ENCODE data around the gene ITGA5.

Gene ITGA5

DNA sequence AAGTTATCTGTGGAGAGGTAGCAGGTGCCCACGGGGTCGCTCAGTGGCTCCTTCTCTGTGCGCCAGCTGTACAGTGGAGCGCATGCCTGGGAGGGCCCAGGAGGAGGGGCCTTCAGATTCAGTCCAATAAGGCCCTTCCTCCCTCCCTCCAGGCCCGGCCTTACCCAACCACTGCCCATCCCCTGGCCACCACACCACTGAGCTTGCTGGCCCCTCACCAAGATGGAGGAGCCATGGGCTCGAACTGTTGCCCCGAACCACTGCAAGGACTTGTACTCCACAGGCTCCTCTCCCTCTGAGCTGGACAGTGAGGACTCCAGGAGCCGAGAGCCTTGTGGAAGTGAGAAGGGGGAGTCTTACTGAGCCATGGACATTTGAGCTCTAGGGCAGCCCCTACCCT lies 9.8 kb downstream of the ITGA5 start:
- no peak for DNase-seq

DNA sequence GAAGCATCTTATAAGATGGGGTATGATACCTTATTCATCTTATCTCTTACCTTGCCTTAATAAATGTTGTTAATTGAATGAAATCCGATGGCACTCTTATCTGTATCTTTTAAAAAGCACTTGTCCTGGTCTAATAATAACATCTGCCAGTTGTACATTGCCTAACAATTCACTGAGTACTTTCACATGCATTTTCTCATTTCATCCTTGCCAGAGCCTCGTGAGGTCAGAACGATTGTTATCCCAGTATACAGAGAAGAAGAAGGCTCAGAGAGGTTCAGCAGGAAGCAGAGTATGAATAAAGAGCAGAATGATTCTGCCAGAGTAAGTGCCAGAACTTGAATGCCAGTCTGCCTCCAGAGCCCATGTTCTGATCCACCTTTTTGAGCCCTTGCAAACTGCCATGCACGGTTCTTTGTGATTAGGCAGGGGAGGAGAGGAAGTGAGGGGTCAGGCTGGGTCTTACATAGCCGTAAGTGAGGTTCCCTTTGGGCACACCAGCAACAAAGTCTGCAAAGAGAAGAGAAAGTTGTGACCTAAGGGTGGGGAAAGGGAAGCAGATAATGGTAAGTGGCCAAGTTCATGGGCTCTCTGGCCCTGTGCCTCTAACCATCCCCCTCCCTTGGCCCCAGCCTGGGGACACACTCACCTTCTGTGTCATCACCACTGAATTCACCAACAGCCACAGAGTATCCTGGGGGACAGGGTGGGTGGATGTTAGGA lies 11.7 kb downstream of the ITGA5 start:
- no peak for DNase-seq

DNA sequence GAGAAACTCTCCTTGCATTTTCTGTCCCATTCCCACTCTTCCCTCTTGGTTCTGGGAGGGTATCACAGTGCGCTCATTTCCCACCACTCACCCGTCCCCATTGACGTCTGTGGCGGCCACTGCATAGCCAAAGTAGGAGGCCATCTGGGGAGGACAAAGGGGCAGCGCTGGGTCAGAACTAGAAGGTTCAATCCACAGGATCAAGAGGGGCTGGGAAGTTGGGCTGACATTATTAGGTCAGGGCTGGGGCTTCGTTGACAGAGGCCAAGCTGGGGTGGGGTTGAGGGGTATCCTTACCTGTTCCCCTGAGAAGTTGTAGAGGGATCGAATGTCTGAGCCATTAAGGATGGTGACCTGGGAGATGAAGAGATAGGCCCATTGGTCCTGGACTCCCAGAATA lies 13.5 kb downstream of the ITGA5 start:
- DNase-seq: no peak

DNA sequence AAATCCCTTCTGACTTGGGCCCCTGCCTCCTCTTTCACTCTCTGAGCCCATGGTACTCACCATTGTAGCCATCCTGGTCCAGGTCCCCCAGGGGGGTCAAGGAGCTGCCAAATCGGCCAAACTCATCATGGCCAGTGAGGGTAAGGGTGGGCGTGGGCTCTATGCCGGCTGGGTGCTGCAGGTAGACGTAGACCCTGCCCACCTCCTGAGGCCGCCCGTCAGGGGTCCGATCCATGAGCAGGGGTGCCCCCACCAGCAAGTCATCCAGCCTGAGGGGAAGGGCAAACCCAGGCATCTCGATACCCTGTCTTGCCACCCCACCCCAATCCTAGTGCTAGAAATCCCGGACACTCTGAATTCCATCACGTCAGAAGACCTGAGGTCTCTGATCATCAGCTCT lies 14.0 kb downstream of the ITGA5 start:
- no peak for DNase-seq

DNA sequence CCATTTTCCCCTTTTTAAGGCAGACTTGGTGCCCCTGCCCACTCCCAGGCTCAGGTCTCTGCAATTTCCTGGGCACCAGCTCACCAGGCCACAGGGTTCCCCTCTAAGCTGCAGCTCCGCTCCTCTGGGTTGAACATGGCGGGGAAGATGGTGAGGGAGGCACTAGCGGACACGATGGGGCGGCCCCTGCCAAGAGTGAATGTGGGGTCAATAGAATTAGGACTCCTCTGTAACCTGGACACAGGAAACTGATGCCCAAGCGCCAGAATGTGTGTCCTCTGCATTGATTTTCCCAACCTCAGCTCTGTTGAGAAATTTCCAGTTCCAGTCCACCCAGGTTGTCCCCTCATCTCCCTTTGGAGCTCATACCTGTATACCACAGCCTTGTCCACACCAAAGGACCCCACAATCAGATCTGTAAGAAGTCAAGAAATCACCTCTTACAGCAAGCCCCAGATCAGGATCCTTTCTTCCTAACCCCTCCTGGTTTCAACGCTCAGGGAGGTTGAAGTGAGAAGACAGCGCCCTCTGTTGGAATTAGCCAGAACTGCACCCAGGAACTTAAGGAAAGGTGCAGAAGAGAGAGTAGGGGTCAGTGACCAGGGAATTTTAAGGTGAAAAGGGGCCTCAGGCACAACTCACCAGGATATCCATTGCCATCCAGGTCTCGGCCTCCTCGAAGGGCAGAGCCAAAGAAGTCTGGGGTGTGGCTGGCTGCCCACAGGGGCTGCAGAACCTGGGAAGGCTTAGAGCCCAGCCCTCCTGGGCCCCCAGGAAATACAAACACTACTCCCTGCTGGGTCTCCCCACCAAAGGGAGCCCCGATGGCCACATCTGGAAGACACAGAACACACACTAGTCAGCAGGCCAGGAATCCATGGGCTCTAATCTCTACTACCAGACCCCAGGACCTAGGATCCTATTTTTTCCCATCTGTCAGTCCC lies 14.7 kb downstream of the ITGA5 start:
- DNase-seq: peak; percentile 59

DNA sequence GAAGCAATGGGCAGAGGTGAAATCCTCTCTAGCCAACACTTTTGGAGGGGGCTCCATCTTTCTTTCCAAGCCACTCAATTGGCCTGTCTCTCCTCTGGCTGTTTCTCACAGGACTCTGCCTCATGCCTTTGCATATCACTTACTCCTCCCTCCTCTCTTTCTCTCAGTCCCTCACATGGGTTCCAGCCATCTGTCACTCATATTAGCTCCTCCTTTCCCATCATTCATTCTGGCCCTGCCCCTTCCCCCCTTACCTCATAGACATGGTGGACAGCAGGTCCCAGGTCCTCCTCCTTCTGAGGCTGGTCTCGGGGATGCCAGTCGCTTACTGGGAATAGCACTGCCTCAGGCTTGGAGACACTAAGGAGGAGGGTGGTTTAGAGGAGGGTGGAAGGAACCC lies 17.9 kb downstream of the ITGA5 start:
- DNase-seq: no peak

DNA sequence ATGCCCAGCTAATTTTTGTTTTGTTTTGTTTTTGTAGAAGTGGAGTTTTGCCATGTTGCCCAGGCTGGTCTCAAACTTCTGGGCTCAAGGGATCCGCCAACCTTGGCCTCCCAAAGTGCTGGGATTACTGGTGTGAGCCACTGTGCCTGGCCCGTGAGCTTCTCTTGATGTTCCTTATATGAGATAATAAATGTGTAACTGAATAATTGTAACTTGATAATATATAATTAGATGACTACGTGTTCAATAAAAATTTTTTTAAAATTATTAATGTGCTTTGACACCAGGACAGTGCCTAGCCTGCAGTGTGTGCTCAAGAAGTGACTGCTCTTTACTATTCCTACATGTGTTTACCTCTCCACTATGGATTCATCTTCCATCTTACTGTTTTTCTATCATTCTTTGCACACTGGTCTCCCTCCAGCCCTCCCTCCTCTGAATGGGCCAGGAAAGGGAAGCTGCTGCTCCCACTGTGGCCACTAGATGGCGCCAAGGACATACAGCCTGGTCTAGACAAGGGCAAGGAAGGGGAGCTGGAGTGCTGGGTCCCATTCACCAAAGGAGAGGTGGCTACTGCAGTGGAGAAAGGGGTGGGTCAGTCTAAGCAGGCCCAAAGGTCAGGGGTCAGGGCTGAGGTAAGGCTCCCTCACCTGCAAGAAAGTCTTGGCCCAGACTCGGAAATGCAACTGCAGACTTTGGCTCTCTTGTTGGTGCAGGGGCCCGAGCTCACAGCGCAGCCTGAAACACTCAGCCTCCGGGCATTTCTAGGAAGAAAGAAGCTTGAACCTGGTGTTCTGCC lies 19.9 kb downstream of the ITGA5 start:
- DNase-seq: peak; percentile 79

DNA sequence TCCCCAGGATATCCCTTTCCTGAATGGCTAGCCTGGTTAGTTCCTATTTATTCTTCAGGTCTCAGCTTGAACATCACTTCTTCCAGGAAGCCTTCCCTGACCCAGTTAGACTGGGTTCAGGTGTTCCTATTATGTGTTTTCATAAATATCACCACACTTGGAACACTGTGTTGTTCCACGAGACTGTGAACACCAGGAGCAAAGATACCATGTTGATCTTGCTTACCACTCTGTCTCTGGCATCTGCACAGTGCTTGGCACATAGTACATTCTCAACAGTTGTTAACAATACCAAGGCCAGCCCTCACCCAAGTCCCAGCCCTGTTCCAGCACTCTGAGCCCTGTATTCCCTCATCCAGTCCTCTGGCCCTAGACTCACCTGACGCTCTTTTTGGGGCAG lies 20.8 kb downstream of the ITGA5 start:
- DNase-seq: no peak

DNA sequence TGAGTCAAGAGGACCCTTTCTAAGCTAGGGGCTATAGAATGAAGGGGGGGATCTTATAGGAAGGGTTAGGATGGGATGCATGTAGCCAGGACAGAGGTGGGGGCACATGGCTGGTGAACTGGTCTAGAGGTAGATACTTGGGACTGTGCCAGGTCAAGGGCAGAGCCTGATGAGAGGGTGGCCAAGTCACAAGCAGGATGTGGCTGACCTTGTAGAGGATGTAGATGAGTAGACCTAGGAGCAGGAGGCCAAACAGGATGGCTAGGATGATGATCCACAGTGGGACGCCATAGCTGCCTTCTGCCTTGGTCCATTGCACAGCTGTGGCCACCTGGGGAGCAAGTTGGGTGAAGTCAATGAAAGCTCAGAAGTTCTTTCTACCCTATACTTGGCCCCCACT lies 21.9 kb downstream of the ITGA5 start:
- DNase-seq: no peak

DNA sequence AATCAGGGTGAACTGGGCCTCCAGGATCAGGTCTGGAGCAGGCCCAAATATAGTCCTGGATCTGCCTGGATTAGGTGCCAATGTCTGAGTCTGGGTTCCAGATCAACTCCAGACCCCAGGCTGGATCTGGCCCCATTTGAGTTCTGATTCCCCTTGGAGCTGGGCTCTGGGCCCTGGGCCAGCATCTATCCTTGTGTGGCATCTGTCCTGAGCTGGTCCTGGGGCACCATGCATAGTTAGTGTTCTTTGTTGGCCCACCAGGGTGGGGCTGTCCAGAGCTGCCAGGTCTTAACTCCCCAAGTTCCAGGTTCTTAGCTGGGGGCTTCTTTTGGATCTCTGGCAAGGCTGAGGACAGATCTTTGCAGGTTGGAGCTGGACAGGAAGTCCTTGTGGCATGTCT lies 23.5 kb downstream of the ITGA5 start:
- DNase-seq: no peak

DNA sequence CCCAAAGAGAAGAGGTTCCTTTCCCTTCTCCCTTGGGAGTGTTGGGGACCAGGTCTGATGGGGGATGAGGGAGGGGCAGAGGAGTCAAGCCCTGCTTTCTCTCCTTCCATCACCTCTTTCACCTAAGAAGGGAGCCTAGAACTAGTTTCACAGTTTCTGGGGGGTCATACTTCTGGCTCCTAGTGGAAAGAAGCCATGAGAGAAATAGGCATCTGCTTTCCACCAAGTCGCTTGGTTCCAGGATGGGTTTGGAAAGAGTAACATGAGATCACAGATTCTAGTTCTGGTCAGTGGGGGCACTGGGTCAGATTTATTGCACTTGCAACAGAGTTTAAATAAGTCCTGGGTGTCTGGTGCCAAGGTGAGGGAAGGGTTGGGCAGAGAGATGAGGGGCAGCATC lies 24.1 kb downstream of the ITGA5 start:
- DNase-seq: no peak

DNA sequence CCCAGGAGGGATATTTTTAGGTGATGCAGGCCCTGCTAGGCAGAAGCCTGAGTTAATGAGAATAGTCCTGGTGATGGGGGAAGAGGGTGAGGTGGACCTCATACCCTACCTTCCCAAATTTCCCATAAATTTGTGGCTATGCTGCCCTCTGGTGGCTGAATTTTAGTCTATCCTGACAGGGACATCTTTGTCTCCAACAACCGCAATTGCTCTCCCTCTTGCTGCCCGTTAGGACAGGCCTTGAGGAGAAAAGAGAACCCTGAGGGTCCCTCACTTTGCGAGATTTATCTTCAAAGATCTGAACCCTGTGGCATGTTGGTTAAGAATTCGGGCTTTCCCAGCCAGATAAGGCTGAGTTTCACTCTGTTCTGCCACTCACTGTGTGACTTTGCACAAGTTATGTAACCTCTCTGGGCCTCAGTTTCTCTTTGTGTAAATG lies 24.8 kb downstream of the ITGA5 start:
- DNase-seq: peak; percentile 82

DNA sequence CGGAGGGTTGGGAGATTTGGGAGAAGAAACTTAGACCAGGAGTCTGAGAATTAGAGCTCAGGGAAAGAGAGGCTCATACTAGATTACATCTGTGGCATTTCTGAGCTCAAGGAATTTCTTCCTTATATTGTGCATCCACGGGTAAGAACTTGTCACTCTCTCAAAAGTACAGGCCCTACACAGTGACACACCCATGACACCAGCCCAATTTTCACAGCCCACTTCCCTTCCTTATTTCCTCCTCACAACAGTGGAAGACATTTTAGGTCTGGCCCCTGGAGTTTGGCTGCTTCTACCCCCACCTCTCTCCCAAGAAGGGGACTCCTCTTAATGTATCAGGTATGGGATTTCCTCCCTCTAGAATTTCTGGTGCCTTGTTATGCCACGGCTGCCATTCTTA lies 25.3 kb downstream of the ITGA5 start:
- no peak for DNase-seq

DNA sequence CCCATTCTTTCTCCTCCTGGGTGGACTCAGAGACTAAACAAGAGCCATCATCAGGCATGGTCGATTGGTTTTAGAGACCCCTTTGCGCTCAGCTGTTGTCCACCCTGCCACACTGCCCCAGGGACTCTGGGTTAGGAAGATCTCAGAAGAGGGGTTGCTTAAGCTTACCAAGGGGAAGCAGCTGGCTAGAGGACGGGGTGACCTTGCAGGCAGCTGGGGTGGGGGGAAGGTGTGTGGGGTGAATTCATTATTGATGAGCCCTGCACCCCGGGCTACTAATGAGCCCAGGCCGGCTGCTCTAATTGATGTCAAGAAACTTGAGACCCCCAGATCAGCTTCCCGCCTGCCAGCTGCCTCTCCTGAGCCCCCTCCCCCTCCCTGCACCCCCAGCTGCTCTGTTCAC lies 25.9 kb downstream of the ITGA5 start:
- DNase-seq: no peak

DNA sequence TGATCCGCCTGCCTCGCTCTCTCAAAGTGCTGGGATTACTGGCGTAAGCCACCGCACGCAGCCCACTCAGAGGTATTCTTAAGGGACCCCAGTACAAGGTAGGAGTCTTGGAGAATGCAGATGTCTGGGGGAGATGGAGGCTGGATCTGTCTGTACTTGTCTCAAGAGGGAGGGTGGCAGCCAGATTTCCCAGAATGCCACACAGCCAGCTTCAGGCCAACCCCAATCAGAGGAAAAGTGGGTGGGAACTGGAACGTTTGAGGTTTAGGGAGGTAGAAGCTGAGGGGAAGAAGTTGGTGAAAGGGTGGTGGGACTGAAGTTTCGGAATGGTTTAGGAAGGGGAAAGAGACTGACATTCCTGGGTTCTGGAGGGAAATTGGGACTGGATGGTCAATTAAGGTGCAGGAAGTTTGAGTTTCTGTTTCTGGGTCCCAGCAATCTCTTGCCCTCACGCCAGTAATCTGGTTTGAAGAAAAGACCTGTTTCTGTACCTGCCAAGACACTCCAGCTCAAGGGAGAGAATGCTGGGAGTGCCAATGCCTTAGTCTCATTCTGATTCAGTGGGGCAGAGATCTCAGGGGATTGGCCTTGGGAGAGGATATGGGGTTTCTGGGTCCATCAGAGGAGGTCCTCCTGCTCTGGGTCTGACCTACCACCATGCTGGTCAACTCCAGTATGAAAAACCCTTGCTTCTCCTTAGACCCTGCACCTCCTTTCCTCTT lies 26.4 kb downstream of the ITGA5 start:
- no peak for DNase-seq

DNA sequence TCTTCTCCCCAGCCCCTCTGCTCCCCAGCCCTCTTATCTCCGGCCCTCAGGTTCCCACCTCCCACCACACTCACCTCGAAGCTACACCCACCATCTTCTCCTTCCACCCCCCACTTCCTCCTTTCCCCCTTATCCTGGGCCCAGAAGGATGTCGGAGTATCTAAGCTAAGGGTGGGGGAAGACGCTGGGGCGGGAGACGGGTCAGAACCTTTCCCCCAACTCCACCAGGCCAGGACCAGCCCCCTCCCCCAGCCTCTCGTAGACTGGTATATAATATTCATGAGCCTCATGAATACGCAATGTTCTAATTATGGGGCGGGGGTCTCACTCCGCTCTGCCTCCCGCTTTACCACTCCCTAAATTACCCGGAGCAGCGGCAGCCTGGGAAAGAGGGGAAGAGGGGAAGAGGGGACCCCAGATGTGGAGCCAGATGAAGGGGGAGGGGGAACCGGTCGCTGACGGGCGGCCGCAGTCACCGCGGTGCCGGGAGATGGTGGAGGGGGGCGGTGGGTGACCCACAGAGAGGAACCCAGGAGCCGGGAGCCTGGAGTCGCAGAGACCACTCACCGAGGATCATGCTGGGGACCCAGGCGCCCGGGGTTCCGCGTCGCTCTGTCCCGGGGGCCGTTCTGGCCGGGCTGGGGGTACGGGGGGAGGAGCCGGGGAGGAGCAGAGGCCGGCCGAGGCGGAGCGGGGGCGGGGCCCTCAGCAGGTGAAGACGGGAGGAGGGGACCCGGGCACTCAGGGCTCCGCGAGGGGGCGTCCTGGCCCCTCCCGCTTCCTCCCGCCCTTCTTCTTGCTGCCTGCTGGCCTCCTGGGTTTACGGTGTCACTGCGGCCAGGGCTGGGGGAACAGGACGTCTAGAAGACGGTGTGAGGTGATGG lies 28.2 kb downstream of the ITGA5 start:
- peak; percentile 64 for DNase-seq

DNA sequence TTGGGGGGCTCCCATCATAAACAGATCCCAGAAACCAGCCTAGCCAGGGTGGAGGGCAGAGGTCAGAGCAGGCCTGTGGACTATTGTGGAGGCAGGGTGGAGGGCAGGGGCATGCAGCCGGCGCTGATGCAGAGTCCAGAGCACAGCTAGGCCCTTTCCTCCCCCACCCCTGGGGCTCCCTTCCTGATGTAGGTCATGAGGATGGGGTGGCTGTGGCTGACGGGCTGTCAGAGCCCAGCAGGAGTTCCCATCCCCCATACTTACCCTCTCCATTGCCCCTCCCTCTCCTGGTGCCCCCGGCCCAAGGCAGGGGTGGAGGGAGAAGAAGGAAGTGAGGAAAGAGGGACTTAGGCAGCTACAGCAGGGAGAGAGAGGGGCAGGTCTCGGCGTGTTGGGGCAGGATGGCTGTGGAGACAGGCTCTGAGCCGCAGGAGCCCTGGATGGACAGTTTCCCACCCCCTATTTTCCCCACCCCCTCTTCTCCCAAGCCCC lies 28.8 kb downstream of the ITGA5 start:
- no peak for DNase-seq

DNA sequence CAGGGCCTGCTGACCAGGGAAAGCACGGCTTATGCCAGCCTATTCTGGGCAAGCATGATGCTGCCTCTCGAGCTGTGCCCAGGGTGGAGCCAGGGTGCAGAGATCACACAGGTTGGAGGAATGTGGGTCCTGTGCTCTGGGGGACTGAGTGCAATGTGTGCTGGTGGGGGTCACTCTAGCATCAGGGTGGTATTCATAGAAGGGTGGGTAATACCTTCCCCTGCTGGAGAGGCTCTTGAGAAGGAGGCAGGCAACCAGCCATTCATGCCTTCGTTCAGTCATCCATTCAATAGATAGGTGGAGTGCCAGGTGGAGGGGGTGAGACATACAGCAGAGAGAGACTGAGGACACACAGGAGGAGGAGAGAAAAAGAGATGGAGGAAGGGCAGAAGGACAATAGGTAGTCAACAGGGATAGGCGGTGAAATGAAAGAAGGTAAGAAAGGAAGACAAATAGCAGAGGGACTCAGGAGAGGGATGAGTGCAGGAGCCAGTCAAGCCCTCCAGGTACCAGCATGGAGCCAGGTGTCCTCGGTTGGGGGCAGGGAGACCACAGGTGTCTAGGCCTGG lies 29.4 kb downstream of the ITGA5 start:
- no peak for DNase-seq

DNA sequence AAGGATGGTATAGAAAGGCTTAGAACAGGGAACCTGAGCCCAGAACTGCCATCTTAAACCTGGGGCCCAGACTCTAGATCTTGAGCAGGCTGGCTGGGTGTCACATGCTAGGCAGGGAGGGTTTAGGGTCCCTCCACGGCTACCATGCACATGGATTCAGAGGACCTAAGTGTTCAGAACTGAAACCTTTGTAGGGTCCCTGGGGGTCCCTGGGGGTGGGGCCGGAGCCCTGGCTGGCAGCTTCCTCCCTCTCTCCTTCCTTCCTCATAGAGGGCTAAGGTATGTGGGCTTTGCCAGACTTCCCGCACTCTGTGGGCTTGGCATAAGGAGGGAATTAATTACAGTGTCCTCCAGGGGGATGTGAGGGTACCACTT lies 29.9 kb downstream of the ITGA5 start:
- no peak for DNase-seq

DNA sequence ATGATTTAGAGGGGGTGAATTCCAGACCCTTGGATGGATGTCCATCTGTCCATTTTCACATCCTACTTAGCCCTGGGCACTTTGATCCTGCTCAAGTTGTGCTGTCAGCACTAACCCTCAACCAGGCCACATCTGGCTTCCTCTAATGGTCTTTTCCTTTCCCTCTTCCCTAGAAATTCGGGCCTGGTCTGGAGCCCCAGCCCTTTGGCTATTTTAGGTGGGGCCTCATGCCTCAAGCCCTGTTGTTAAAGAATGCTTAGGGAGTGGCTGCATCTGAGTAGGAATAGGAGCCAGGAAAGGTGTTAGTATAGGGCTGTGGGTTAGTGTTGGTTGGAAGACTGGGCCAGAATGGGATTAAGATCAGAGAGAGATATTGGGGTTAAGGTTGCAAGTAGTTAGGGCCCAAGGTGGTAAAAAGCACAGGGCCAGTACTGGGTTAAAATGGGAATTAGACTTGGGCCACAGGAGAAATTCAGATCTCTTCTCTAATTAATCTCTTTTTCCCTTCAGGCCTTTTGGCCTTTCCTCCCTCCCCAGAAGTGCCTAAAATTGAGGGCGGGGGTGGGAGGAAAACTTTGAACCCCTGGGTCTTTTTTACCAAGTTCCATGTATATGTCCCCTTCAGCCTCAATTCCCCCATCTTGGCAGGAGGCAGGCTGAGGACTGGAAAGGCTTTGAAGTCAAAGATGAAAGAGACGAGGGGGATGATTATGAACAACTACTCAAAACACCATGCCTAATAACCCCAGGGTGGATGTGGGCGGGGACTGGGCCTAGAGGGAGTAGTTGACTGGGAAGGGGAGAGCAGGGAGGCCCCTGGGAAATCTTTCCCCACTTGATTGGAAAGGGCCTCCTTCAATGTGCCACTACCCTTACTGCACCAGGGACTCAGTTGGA lies 30.6 kb downstream of the ITGA5 start:
- DNase-seq: no peak

Data from NCI-H1092 (cell line).